Mucosa of descending colon (tissue), 3 donors: Measurements from ENCODE around the gene SGK1. TPM values are rescaled to one million over a fixed set of nuclear protein-coding genes. Genes with fewer than 3 reads are reported as not detected.
"Not testable (repeated sequence)": the region's sequence is repeated elsewhere in the genome, so short reads cannot be mapped to it uniquely, and the experiment has no call there.

Experiments
- ATAC-seq: fragments of 200-7000 bp; cut with Tn5 transposase; one replicate; pipeline ENCODE4 v1.9.1; 2020; ENCODE audit warnings: mild to moderate bottlenecking, moderate library complexity
- DNase-seq, 3 donors: peaks; one replicate each; pipeline ENCODE4 v3.0.0-alpha.2; 2020
- H3K36me3 ChIP-seq: fragments of 200-600 bp; one replicate; pipeline ENCODE4 v1.8.0; 2021; ENCODE audit warnings: low read depth, mild to moderate bottlenecking
- H3K4me1 ChIP-seq: fragments of 200-600 bp; one replicate; pipeline ENCODE4 v1.8.0; 2021; ENCODE audit warnings: low read depth, mild to moderate bottlenecking
- H3K4me3 ChIP-seq: fragments of 200-600 bp; one replicate; pipeline ENCODE4 v1.8.0; 2021; ENCODE audit warnings: mild to moderate bottlenecking
- H3K9me3 ChIP-seq: fragments of 200-600 bp; one replicate; pipeline ENCODE4 v1.8.0; 2021; ENCODE audit warnings: mild to moderate bottlenecking
- intact Hi-C, 2 donors: fragments of 100-400 bp; cut with DNase I in 1 of 2; cut with micrococcal nuclease in 1 of 2; formaldehyde crosslinking; loops; one replicate each; pipeline versions ENCODE4 v1.11.0 to v1.11.1; 2022; cut with DNase I, micrococcal nuclease
- total RNA-seq, 3 donors: library from RNA; stranded (reverse); fragmentation: NEBNext Ultra II Directional in 2 of 3; extraction: Animal tissue kit (Norgen Biotek cat#: 25700) in 2 of 3; gene quantifications; one replicate each; pipeline versions ENCODE4 v1.2.1 to v1.2.4, GENCODE V29; 2021 to 2023
- TF ChIP-seq, protein P1 (sequence below): fragments of 200-600 bp; IDR thresholded peaks from one replicate; pipeline ENCODE4 v1.8.0; 2022; ENCODE audit warnings: antibody characterized with exemption, mild to moderate bottlenecking
- donor health status: DM: no; HTN: no; CAD: no; lungs with moderate emphysema.
- donor health status: DM: no; HTN: no; CAD: no.
- donor health status: DM: no; HTN: yes; CAD: no.

Gene SGK1
- total RNA-seq, 3 donors from 2014 or later: 49.4 to 492 (median 55.0) TPM

DNA sequence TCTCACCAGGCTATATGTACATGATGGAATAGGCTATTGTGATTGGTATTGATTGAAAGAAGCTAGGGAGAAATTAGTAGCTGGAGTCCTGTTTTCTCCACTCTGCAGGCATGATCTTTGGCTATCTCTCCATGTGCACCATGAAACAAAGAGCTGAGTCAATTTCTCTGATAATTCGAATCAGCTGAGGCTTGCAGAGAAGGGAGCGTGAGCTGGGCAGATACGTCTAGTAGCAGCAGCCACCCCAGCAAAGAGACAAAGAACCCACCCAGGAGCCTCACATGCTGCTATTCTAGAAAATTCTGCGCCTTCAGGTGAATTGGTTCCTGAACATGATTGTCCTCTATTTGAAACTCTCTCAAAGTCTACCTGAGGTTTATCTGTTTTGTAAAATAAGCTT is 6.9 kb upstream of the SGK1 start:
- H3K36me3 ChIP-seq: no peaks in the 10 kb centered on the region
- TF ChIP-seq, protein P1, sequence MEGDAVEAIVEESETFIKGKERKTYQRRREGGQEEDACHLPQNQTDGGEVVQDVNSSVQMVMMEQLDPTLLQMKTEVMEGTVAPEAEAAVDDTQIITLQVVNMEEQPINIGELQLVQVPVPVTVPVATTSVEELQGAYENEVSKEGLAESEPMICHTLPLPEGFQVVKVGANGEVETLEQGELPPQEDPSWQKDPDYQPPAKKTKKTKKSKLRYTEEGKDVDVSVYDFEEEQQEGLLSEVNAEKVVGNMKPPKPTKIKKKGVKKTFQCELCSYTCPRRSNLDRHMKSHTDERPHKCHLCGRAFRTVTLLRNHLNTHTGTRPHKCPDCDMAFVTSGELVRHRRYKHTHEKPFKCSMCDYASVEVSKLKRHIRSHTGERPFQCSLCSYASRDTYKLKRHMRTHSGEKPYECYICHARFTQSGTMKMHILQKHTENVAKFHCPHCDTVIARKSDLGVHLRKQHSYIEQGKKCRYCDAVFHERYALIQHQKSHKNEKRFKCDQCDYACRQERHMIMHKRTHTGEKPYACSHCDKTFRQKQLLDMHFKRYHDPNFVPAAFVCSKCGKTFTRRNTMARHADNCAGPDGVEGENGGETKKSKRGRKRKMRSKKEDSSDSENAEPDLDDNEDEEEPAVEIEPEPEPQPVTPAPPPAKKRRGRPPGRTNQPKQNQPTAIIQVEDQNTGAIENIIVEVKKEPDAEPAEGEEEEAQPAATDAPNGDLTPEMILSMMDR: no peak
- H3K4me3 ChIP-seq: no peak overlapping the region
- intact Hi-C loops: no loop called here
- ATAC-seq: no peak
- H3K9me3 ChIP-seq: no peaks in the 10 kb centered on the region
- no peaks in the 10 kb centered on the region for H3K4me1 ChIP-seq
- no peak for DNase-seq

DNA sequence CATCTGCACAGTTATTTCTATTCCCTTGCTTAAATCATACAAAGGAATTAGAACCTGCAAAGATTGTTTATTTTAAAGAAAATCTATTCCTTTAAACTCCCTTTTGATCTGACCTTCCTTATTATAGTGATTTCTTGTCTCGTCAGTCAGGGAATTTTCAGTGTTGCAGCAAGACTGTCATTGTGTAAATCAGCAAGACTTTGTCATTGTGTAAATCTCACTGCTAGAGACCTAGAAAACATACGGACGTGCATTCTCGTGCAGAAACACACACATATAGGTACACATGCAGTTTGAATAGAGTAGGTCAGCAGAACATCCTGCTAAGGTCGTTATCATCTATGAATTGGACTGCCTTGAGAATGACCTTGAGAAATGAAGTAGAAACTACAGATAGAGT is 6.2 kb upstream of the SGK1 start:
- H3K4me1 ChIP-seq: no peaks in the 10 kb centered on the region
- DNase-seq (no peak), ATAC-seq (no peak)
- TF ChIP-seq, protein P1: no peak
- no peak overlapping the region for H3K4me3 ChIP-seq
- intact Hi-C loops: no loop called here
- H3K36me3 ChIP-seq: no peaks in the 10 kb centered on the region
- H3K9me3 ChIP-seq: no peaks in the 10 kb centered on the region

DNA sequence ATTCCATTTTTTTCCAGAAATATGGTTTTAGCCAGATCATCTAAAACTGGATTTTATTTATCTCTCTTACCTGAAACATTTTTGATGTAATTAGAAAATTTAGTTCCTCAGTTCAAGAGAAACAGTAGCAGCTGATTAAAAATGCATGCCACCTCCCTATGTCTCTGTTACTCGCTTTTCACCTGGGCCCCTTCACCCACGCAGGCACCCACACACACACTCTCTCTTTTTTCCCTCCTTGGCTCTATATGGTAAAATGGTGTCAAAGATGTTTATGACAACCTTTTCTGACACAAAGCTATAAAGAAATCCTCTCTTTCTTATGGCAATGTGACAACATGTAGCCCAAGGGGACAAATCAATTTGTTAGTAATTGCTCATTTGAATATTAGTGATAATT is 5.8 kb upstream of the SGK1 start:
- Histone ChIP-seq H3K4me3 (no peak overlapping the region), H3K36me3 (no peaks in the 10 kb centered on the region), H3K4me1 (no peaks in the 10 kb centered on the region), H3K9me3 (no peaks in the 10 kb centered on the region)
- ATAC-seq (no peak), DNase-seq (no peak)
- TF ChIP-seq, protein P1: no peak
- intact Hi-C loops: no loop called here

DNA sequence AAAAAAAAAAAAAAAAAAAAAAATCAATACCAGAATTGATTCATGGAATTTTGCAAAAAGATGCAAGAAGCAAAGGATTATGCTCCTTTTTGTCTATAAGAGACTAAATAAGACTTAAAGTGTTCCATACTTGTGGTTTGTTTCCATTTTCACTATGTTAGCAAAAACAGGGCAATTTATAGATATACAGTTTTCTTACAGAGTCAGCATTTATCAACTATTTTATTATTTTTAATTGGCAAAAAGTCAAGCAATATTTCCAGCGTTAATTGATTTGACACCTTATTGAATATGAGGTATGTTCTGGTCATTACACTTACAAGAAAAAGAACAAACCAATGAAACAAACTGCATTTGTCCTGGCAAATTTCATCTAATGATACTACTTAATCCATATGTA is 5.4 kb upstream of the SGK1 start:
- ATAC-seq (no peak), DNase-seq (no peak)
- H3K4me3 ChIP-seq: no peak overlapping the region
- H3K36me3 ChIP-seq: no peaks in the 10 kb centered on the region
- no peaks in the 10 kb centered on the region for H3K4me1 ChIP-seq
- no peaks in the 10 kb centered on the region for H3K9me3 ChIP-seq
- intact Hi-C loops: no loop called here
- TF ChIP-seq, protein P1: no peak

DNA sequence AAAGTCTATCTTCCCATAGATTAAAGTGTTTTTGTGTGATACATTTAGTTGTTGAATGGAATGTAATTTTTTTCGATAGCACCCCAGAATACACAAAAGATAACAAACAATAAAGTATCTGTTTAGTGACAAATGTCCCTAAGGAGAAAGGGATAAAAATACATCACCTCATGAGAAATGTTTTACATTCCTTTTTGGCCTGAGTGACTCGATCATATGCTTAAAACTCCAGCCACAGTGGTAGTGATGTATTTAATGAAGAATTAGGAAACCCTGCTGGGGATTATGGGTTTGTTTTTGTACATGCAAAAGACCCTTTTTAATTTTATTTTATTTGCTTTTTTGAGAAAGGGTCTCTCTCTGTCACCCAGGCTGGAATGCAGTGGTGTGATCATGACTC is 4.3 kb upstream of the SGK1 start:
- DNase-seq (no peak), ATAC-seq (no peak)
- intact Hi-C loops: no loop called here
- no peaks in the 10 kb centered on the region for H3K36me3 ChIP-seq
- H3K4me3 ChIP-seq: no peak overlapping the region
- H3K9me3 ChIP-seq: no peaks in the 10 kb centered on the region
- TF ChIP-seq, protein P1: no peak
- H3K4me1 ChIP-seq: no peaks in the 10 kb centered on the region

DNA sequence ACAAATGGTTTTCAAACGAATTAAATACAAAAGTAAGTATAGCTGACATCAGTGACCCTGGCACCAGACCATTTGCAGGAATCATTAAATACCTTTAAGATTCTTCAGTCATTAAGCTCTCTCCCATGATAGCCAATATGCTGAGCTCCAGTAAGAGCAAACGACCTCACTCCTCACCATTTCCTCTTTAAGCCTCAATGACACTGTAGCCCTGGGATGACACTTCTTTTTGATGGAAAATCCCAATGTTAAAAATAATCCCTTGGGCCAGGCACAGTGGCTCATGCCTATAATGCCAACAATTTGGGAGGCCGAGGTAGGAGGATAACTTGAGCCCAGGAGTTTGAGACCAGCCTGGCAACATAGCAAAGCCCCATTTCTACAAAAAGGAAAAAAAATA is 3.3 kb upstream of the SGK1 start:
- Histone ChIP-seq H3K4me1 (no peaks in the 10 kb centered on the region), H3K9me3 (no peaks in the 10 kb centered on the region), H3K4me3 (no peak overlapping the region), H3K36me3 (no peaks in the 10 kb centered on the region)
- intact Hi-C loops: no loop called here
- TF ChIP-seq, protein P1: no peak
- no peak for DNase-seq
- ATAC-seq: no peak

DNA sequence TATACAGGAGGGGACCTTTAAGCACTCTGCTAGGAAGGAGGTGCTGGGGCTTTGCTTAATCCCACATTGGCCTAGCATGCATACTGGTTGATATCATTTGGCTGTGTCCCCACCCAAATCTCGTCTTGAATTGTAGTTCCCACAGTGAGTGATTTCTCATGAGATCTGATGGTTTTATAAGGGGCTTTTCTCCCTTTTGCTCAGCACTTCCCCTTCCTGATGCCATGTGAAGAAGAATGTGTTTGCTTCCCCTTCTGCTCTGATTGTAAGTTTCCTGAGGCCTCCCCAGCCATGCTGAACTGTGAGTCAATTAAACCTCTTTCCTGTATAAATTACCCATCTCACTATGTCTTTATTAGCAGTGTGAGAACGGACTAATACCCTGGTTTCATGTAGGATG is 1.8 kb upstream of the SGK1 start:
- H3K4me1 ChIP-seq, intact Hi-C loops, ATAC-seq: not testable (repeated sequence)

More for the DNA sequence above, 1.8 kb upstream of the SGK1 start:
- not testable (repeated sequence) for DNase-seq, H3K36me3 ChIP-seq, H3K9me3 ChIP-seq, H3K4me3 ChIP-seq
